ENCODE measurements around the gene DDC.

DDC gene

GRCh38 chr7:50449501-50449880 is 115.7 kb downstream of the DDC start:
- no peak for TF ChIP-seq CTCF (IDR thresholded peaks at IDR 0.05; ENCODE audit: extremely low read depth, missing control alignments)
- DNase-seq (ENCODE audit: low spot score), result no peak

GRCh38 chr7:50448823-50449222 is 116.4 kb downstream of the DDC start:
- TF ChIP-seq CTCF (IDR thresholded peaks at IDR 0.05; ENCODE audit: extremely low read depth, missing control alignments), result no peak
- peak; percentile 55 for DNase-seq (ENCODE audit: low spot score)

- DNase-seq (ENCODE audit: low spot score), result no peak
- no peak for TF ChIP-seq CTCF (IDR thresholded peaks at IDR 0.05; ENCODE audit: extremely low read depth, missing control alignments)
These were observed 118.7 kb downstream of the DDC start for GRCh38 chr7:50446542-50446960.

DNA sequence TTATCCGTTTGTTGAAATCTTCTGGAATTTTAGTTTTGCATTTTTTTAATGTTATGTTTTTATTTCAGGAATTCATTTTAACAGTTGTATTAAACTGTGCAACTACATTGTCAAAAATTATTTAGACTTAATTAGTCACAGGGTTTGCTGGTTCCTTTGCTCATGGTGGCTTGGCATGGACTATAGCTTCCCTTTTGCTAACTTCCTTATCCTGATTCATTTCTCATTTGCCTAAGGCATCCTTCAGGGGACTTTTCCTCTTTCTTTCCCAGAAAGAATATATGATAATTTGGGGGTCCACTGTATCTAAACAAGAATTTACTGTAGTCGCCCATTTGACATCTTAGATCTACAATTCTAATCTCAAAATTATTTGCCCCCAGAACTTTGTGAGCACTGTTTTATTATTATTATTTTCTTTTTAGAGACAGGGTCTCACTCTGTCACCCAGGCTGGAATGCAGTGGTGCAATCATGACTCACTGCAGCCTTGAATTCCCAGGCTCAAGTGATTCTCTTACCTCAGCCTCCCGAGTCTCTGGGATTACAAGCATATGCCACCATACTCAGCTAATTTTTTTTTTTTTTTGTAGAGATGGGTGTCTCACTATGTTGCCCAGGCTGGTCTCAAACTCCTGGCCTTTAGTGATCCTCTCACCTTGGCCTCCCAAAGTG is 128.9 kb downstream of the DDC start:
- no peak for TF ChIP-seq CTCF (IDR thresholded peaks at IDR 0.05; ENCODE audit: extremely low read depth, missing control alignments)
- no peak for DNase-seq (ENCODE audit: low spot score)

GRCh38 chr7:50431722-50432305 is 133.4 kb downstream of the DDC start:
- no peak for TF ChIP-seq CTCF (IDR thresholded peaks at IDR 0.05; ENCODE audit: extremely low read depth, missing control alignments)
- no peak for DNase-seq (ENCODE audit: low spot score)

GRCh38 chr7:50431316-50431715 is 133.9 kb downstream of the DDC start:
- no peak for TF ChIP-seq CTCF (IDR thresholded peaks at IDR 0.05; ENCODE audit: extremely low read depth, missing control alignments)
- DNase-seq (ENCODE audit: low spot score), result no peak

DNA sequence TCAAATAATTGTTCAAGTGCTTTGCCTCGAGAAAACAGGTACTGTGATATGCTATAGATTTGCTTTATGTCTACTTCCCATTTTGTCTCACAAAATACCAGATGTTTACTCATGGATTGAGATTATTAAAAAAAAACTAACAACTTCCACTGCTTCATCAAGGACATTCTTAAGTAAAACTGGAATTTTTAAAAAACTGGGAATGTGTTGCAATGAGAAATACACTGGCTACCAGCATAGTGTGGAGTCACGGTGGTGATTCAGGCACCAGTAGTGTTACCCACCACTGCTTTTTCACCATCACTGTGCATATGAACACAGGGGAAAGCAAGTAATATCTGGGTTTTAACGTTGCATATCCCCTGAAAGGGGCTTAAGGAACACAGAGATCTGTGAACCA is 136.3 kb downstream of the DDC start:
- TF ChIP-seq CTCF (IDR thresholded peaks at IDR 0.05; ENCODE audit: extremely low read depth, missing control alignments), result no peak
- DNase-seq (ENCODE audit: low spot score), result no peak
